HCT116 (cell line): Measurements from ENCODE around the gene NR2F1-AS1. TPM values are rescaled to one million over a fixed set of nuclear protein-coding genes. Genes with fewer than 3 reads are reported as not detected.

ENCODE experiments used
- ATAC-seq: fragments of 200-7000 bp; cut with Tn5 transposase; 2 replicates; pipeline ENCODE4 v1.9.1; 2020; ENCODE audit warnings: mild to moderate bottlenecking, moderate library complexity
- BruUV-seq: library from RNA; stranded (reverse); fragments of 400-500 nt; replicated peaks from 2 replicates; lab custom pipeline; 2021; lab: Mats Ljungman, UMichigan
- CTCF ChIA-PET: fragments of 300-600 bp; sonication (Branson Sonifier 250); formaldehyde crosslinking; loops from one replicate; lab custom pipeline; 2021; ENCODE audit warnings: antibody characterized with exemption; lab: Charles Lee
- POLR2A ChIA-PET: fragments of 300-600, 350-600 bp; sonication (Branson Sonifier 250); formaldehyde crosslinking; loops from one replicate; lab custom pipeline; 2021; ENCODE audit warnings: antibody characterized with exemption; lab: Charles Lee
- RAD21 ChIA-PET, 2 experiments: fragments of 300-600 bp; sonication (Branson Sonifier 250); formaldehyde crosslinking; loops; one replicate each; lab custom pipeline; 2023; ENCODE audit warnings: low total read pairs in 2 of 2; ENCODE audit not compliant: uncharacterized antibody in 2 of 2, unreplicated experiment in 2 of 2, low non-redundant PET in 1 of 2; lab: Charles Lee
- DNase-seq: peaks from one replicate; pipeline ENCODE4 v3.0.0-alpha.2; 2010; ENCODE audit warnings: low read depth, low spot score
- H2AFZ ChIP-seq: fragments of 200-600 bp; shearing (Covaris generic), sonication (generic); 2 replicates; pipeline ENCODE4 v1.6.1; 2017; ENCODE audit warnings: low read depth, mixed run types, mixed read lengths, antibody characterized with exemption, low read length; ENCODE audit not compliant: poor library complexity, severe bottlenecking
- H3K27ac ChIP-seq: 2 replicates; pipeline ENCODE4 v1.5.1; 2012; ENCODE audit warnings: low read depth, low read length
- H3K27me3 ChIP-seq: fragments of 200-600 bp; sonication (generic); 2 replicates; pipeline ENCODE4 v1.6.1; 2016; ENCODE audit warnings: mixed run types, low read length, mixed read lengths; ENCODE audit not compliant: insufficient read depth
- H3K36me3 ChIP-seq, 2 experiments: fragments of 200-500 bp in 1 of 2; fragments of 200-600 bp in 1 of 2; sonication (Bioruptor generic) in 1 of 2; sonication (generic) in 1 of 2; 2 replicates each; pipeline versions ENCODE4 v1.5.1 to v1.6.1; 2014 to 2016; ENCODE audit warnings: low read length in 2 of 2, inconsistent platforms in 1 of 2, mixed read lengths in 1 of 2, mixed run types in 1 of 2; ENCODE audit not compliant: insufficient read depth in 2 of 2, control insufficient read depth in 1 of 2
- H3K4me1 ChIP-seq, 2 experiments: fragments of 200-600 bp in 1 of 2; sonication (generic) in 1 of 2; 2 replicates each; pipeline versions ENCODE4 v1.5.1 to v1.6.1; 2012 to 2017; ENCODE audit warnings: low read length in 2 of 2, inconsistent platforms in 1 of 2, mild to moderate bottlenecking in 1 of 2, mixed read lengths in 1 of 2, mixed run types in 1 of 2, moderate library complexity in 1 of 2; ENCODE audit not compliant: insufficient read depth in 2 of 2, control insufficient read depth in 1 of 2
- H3K4me2 ChIP-seq: fragments of 200-600 bp; sonication (generic); 2 replicates; pipeline ENCODE4 v1.6.1; 2017; ENCODE audit warnings: mixed run types, low read length, mixed read lengths
- H3K4me3 ChIP-seq, 2 experiments: fragments of 200-600 bp in 1 of 2; sonication (generic) in 1 of 2; replicated peaks in 1 of 2; 2 replicates each; pipeline ENCODE4 v1.5.1; 2011 to 2016; ENCODE audit warnings: low read length in 2 of 2, control low read depth in 1 of 2, low read depth in 1 of 2, mild to moderate bottlenecking in 1 of 2, mixed read lengths in 1 of 2, mixed run types in 1 of 2
- H3K79me2 ChIP-seq: fragments of 200-600 bp; sonication (generic); 2 replicates; pipeline ENCODE4 v1.6.1; 2017; ENCODE audit warnings: mild to moderate bottlenecking, mixed run types, low read length, moderate library complexity, mixed read lengths; ENCODE audit not compliant: insufficient read depth
- H3K9ac ChIP-seq: fragments of 200-600 bp; sonication (generic); 2 replicates; pipeline ENCODE4 v1.6.1; 2016; ENCODE audit warnings: low read length, mixed read lengths
- H3K9me2 ChIP-seq: fragments of 200-600 bp; sonication (generic), shearing (Covaris generic); 2 replicates; pipeline ENCODE4 v1.6.1; 2017; ENCODE audit warnings: mixed run types, mild to moderate bottlenecking, moderate library complexity; ENCODE audit not compliant: insufficient read depth
- H3K9me3 ChIP-seq, 2 experiments: fragments of 200-500 bp in 1 of 2; fragments of 200-600 bp in 1 of 2; sonication (Bioruptor generic) in 1 of 2; sonication (generic) in 1 of 2; 2 replicates each; pipeline ENCODE4 v1.6.1; 2014 to 2017; ENCODE audit warnings: low read length in 2 of 2, mixed read lengths in 2 of 2, inconsistent platforms in 1 of 2, low read depth in 1 of 2, mild to moderate bottlenecking in 1 of 2, mixed run types in 1 of 2, moderate library complexity in 1 of 2; ENCODE audit not compliant: control insufficient read depth in 1 of 2, insufficient read depth in 1 of 2
- H4K20me1 ChIP-seq: fragments of 200-600 bp; sonication (generic), shearing (Covaris generic); 2 replicates; pipeline ENCODE4 v1.6.1; 2017; ENCODE audit warnings: mixed run types, mild to moderate bottlenecking, moderate library complexity; ENCODE audit not compliant: insufficient read depth
- CBX3 ChIP-seq: IDR thresholded peaks from 2 replicates; pipeline ENCODE4 v1.6.1; 2012; ENCODE audit warnings: low read depth
- JUND ChIP-seq: IDR thresholded peaks from 2 replicates; pipeline ENCODE4 v1.6.1; 2012
- POLR2A ChIP-seq: IDR thresholded peaks from 2 replicates; pipeline ENCODE4 v1.7.0; 2011; ENCODE audit warnings: borderline replicate concordance; ENCODE audit not compliant: insufficient read depth, insufficient read length; ENCODE audit errors: extremely low read depth
- POLR2AphosphoS5 ChIP-seq: IDR thresholded peaks from 2 replicates; pipeline ENCODE4 v1.6.1; 2011; ENCODE audit warnings: mild to moderate bottlenecking, low read depth, low read length, moderate library complexity
- SIN3A ChIP-seq: IDR thresholded peaks from 2 replicates; pipeline ENCODE4 v1.6.1; 2012; ENCODE audit warnings: low read depth
- YY1 ChIP-seq: IDR thresholded peaks from 2 replicates; pipeline ENCODE4 v1.6.1; 2011; ENCODE audit warnings: low read length, low read depth, moderate library complexity, mild to moderate bottlenecking; ENCODE audit not compliant: insufficient replicate concordance; ENCODE audit errors: extremely low read depth
- intact Hi-C: fragments of 100-400 bp; cut with micrococcal nuclease; formaldehyde crosslinking; loops from 2 replicates; pipeline ENCODE4 v1.10.0; 2022
- total RNA-seq: library from RNA; stranded (reverse); gene quantifications from one replicate; pipeline ENCODE4 v1.2.1, GENCODE V29; 2021; ENCODE audit not compliant: unreplicated experiment
- TF ChIP-seq, protein P1 (sequence below): IDR thresholded peaks from 2 replicates; pipeline ENCODE4 v1.6.1; 2012
- TF ChIP-seq, protein P2 (sequence below): IDR thresholded peaks from 2 replicates; pipeline ENCODE4 v1.6.1; 2011; ENCODE audit warnings: mild to moderate bottlenecking, low read length, moderate library complexity; ENCODE audit not compliant: insufficient replicate concordance; ENCODE audit errors: extremely low read depth
- TF ChIP-seq, protein P3 (sequence below): IDR thresholded peaks from 2 replicates; pipeline ENCODE4 v1.6.1; 2012; ENCODE audit warnings: low read depth
- TF ChIP-seq, protein P4 (sequence below): IDR thresholded peaks from 2 replicates; pipeline ENCODE4 v1.6.1; 2012

Gene NR2F1-AS1
- total RNA-seq, 1 experiment from 2014 or later, result 20.1 TPM

DNA sequence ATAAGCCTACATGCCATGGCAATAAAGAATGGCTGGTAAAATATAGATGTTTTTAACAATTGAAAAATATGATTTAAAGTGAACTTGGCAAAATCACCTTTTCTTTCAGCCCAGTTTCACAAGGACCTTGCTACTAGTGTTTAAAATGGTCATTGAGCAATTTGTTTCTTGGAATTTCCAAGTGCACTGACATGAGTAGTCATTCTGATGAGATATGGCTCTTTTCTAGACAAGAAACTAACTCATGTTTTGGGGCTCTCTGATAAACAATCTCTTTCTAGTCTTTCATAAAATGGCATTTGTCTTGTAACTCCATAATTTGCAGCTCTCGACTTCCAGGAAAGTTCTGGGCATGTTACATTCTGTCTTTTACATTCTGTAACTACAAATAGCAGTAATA, 176.8 kb downstream of the NR2F1-AS1 start:
- Histone ChIP-seq H3K4me2 (no peak overlapping the region), H2AFZ (no peak overlapping the region), H3K9me3 (no peaks in the 10 kb centered on the region), H3K4me3 (no peak overlapping the region), H3K9ac (no peak overlapping the region), H3K9me2 (no peaks in the 10 kb centered on the region), H3K27me3 (no peaks in the 10 kb centered on the region), H4K20me1 (no peaks in the 10 kb centered on the region)
- DNase-seq (no peak), ATAC-seq (no peak)
- POLR2A ChIA-PET, result no interaction called here
- RAD21 ChIA-PET, result no interaction called here
- TF ChIP-seq, protein P1, sequence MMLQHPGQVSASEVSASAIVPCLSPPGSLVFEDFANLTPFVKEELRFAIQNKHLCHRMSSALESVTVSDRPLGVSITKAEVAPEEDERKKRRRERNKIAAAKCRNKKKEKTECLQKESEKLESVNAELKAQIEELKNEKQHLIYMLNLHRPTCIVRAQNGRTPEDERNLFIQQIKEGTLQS, result no peak
- TF ChIP-seq POLR2AphosphoS5, result no peak
- TF ChIP-seq, protein P2, sequence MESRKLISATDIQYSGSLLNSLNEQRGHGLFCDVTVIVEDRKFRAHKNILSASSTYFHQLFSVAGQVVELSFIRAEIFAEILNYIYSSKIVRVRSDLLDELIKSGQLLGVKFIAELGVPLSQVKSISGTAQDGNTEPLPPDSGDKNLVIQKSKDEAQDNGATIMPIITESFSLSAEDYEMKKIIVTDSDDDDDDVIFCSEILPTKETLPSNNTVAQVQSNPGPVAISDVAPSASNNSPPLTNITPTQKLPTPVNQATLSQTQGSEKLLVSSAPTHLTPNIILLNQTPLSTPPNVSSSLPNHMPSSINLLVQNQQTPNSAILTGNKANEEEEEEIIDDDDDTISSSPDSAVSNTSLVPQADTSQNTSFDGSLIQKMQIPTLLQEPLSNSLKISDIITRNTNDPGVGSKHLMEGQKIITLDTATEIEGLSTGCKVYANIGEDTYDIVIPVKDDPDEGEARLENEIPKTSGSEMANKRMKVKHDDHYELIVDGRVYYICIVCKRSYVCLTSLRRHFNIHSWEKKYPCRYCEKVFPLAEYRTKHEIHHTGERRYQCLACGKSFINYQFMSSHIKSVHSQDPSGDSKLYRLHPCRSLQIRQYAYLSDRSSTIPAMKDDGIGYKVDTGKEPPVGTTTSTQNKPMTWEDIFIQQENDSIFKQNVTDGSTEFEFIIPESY, result no peak
- TF ChIP-seq POLR2A, result no peak
- TF ChIP-seq, protein P3, sequence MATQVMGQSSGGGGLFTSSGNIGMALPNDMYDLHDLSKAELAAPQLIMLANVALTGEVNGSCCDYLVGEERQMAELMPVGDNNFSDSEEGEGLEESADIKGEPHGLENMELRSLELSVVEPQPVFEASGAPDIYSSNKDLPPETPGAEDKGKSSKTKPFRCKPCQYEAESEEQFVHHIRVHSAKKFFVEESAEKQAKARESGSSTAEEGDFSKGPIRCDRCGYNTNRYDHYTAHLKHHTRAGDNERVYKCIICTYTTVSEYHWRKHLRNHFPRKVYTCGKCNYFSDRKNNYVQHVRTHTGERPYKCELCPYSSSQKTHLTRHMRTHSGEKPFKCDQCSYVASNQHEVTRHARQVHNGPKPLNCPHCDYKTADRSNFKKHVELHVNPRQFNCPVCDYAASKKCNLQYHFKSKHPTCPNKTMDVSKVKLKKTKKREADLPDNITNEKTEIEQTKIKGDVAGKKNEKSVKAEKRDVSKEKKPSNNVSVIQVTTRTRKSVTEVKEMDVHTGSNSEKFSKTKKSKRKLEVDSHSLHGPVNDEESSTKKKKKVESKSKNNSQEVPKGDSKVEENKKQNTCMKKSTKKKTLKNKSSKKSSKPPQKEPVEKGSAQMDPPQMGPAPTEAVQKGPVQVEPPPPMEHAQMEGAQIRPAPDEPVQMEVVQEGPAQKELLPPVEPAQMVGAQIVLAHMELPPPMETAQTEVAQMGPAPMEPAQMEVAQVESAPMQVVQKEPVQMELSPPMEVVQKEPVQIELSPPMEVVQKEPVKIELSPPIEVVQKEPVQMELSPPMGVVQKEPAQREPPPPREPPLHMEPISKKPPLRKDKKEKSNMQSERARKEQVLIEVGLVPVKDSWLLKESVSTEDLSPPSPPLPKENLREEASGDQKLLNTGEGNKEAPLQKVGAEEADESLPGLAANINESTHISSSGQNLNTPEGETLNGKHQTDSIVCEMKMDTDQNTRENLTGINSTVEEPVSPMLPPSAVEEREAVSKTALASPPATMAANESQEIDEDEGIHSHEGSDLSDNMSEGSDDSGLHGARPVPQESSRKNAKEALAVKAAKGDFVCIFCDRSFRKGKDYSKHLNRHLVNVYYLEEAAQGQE, result no peak
- TF ChIP-seq, protein P4, sequence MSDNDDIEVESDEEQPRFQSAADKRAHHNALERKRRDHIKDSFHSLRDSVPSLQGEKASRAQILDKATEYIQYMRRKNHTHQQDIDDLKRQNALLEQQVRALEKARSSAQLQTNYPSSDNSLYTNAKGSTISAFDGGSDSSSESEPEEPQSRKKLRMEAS, result no peak
- TF ChIP-seq JUND, result no peak
- TF ChIP-seq YY1, result no peak
- no peak for TF ChIP-seq SIN3A
- no peak for TF ChIP-seq CBX3
- TF ChIP-seq, all 23 proteins: peak for 0
- Histone ChIP-seq H3K4me1 (no peaks in the 10 kb centered on the region; a peak in 1 of 4 replicates), H3K79me2 (no peaks in the 10 kb centered on the region), H3K36me3 (no peaks in the 10 kb centered on the region), H3K27ac (no peak overlapping the region)
- no TSS peak for BruUV-seq
- intact Hi-C loops, result no loop called here
- CTCF ChIA-PET, result no interaction called here
